Ishikawa (cell line): Measurements from ENCODE around the gene PPP1R27.

Experiments
- CEBPB ChIP-seq: IDR thresholded peaks from 2 replicates; pipeline ENCODE4 v1.6.1; 2012
- EP300 ChIP-seq: IDR thresholded peaks from 2 replicates; pipeline ENCODE4 v1.6.1; 2012; ENCODE audit warnings: borderline replicate concordance
- NFIC ChIP-seq: IDR thresholded peaks from 2 replicates; pipeline ENCODE4 v1.6.1; 2012

DNA sequence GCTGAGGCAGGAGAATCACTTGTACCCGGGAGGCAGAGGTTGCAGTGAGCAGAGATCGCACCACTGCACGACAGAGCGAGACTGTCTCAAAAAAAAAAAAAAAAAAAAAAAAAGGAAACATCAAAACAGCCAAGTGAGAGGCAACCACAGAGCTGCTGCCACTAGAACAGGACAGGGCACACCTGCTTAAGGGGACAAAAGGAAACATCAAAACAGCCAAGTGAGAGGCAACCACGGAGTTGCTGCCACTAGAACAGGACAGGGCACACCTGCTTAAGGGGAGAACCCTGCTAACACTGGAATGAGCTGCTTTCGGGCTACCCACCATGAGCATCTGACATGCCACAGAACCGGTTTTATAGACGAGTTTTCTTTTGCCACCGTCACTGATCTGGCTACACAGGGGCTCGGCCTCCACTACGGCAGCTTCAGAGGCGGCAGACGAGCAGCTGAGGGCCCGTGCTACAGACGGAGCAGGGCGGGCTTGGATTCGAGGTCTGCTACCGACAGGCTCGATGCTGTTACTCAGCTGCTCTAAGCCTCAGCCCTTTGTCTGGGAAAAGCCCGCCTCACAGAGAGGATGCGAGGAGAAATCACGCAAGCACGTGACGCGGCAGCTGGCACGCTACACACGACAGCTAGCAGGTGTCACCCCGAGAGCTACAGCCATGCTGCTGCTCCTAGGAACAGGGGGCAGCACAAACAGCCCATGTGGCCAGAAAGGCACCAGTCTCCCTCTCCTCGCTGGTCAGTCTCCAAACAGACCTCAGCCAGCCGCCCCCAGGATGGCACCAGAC is 23.5 kb upstream of the PPP1R27 start:
- TF ChIP-seq CEBPB (no peak), NFIC (no peak), EP300 (no peak)
